ENCODE measurements around the gene SMG7. TPM values are rescaled to one million over a fixed set of nuclear protein-coding genes. Genes with fewer than 3 reads are reported as not detected.

The SMG7 gene
- total RNA-seq, 1 donor from 2014 or later: 7.0 TPM

DNA sequence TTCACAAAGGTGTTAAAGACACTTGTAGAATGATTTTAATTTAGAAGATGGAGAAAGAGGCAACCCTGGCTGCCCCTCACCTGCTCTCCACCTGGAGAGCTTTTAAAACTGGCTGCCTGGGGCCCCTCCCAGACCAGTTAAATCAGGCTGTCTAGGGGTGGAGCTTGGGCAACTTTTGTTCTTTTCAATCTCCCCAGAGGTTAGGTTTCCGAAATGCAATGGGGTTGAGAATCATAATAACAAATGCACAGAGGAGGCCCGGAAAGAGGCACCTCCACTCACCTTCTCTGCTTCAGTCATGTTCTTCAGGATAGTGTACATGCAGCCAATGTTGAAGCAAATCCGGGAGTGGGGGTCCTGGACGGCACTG lies 117.6 kb downstream of the SMG7 start:
- no peak overlapping the region for H3K4me3 ChIP-seq (ENCODE audit: low read depth, low read length)
- DNase-seq (ENCODE audit: low read depth): no peak
- TF ChIP-seq, protein P1, sequence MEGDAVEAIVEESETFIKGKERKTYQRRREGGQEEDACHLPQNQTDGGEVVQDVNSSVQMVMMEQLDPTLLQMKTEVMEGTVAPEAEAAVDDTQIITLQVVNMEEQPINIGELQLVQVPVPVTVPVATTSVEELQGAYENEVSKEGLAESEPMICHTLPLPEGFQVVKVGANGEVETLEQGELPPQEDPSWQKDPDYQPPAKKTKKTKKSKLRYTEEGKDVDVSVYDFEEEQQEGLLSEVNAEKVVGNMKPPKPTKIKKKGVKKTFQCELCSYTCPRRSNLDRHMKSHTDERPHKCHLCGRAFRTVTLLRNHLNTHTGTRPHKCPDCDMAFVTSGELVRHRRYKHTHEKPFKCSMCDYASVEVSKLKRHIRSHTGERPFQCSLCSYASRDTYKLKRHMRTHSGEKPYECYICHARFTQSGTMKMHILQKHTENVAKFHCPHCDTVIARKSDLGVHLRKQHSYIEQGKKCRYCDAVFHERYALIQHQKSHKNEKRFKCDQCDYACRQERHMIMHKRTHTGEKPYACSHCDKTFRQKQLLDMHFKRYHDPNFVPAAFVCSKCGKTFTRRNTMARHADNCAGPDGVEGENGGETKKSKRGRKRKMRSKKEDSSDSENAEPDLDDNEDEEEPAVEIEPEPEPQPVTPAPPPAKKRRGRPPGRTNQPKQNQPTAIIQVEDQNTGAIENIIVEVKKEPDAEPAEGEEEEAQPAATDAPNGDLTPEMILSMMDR (conservative IDR thresholded peaks at IDR 0.05; ENCODE audit: low read depth, low read length): no peak

- DNase-seq (ENCODE audit: low read depth): no peak
- TF ChIP-seq, protein P1 (conservative IDR thresholded peaks at IDR 0.05; ENCODE audit: low read depth, low read length): no peak
- H3K4me3 ChIP-seq (ENCODE audit: low read depth, low read length): no peak within 1 kb of the TSS
Measured at GRCh38 chr1:183590244-183591191, 118.2 kb downstream of the SMG7 start, which contains the start of gene NCF2. Gene NCF2, minus strand, starts transcription at chr1:183590459. Its CDS starts 130 bp downstream, at chr1:183590329.

- DNase-seq (ENCODE audit: low read depth): no peak
- H3K4me3 ChIP-seq (ENCODE audit: low read depth, low read length): no peak overlapping the region
- TF ChIP-seq, protein P1 (conservative IDR thresholded peaks at IDR 0.05; ENCODE audit: low read depth, low read length): no peak
Measured at GRCh38 chr1:183592733-183593132, 120.4 kb downstream of the SMG7 start.

GRCh38 chr1:183593356-183593755 lies 121.1 kb downstream of the SMG7 start:
- no peak for DNase-seq (ENCODE audit: low read depth)
- TF ChIP-seq, protein P1 (conservative IDR thresholded peaks at IDR 0.05; ENCODE audit: low read depth, low read length): no peak
- H3K4me3 ChIP-seq (ENCODE audit: low read depth, low read length): no peak overlapping the region

GRCh38 chr1:183595537-183595936 lies 123.2 kb downstream of the SMG7 start:
- no peak for DNase-seq (ENCODE audit: low read depth)
- no peak overlapping the region for H3K4me3 ChIP-seq (ENCODE audit: low read depth, low read length)
- TF ChIP-seq, protein P1 (conservative IDR thresholded peaks at IDR 0.05; ENCODE audit: low read depth, low read length): no peak

- TF ChIP-seq, protein P1 (conservative IDR thresholded peaks at IDR 0.05; ENCODE audit: low read depth, low read length): no peak
- no peak overlapping the region for H3K4me3 ChIP-seq (ENCODE audit: low read depth, low read length)
Measured at GRCh38 chr1:183596500-183596899, 124.2 kb downstream of the SMG7 start.

More at GRCh38 chr1:183596500-183596899, 124.2 kb downstream of the SMG7 start:
- DNase-seq (ENCODE audit: low read depth): no peak
